Effector memory CD4-positive, alpha-beta T cell (primary cell): ENCODE measurements around the gene SGPP1.
"Not testable (repeated sequence)": the region's sequence is repeated elsewhere in the genome, so short reads cannot be mapped to it uniquely, and the experiment has no call there.

Source experiments
- DNase-seq, 3 donors: peaks; one replicate each; pipeline ENCODE4 v3.0.0-alpha.2; 2020
- H3K27ac ChIP-seq: 2 replicates; pipeline ENCODE4 v1.7.0; 2013; ENCODE audit warnings: mild to moderate bottlenecking, low read length, moderate library complexity; ENCODE audit not compliant: insufficient read depth, poor library complexity, severe bottlenecking
- H3K27me3 ChIP-seq: replicated peaks from 2 replicates; pipeline ENCODE4 v1.7.0; 2013; ENCODE audit warnings: mild to moderate bottlenecking, low read length; ENCODE audit not compliant: insufficient read depth, control insufficient read depth, poor library complexity, severe bottlenecking
- H3K36me3 ChIP-seq: 2 replicates; pipeline ENCODE4 v1.7.0; 2013; ENCODE audit warnings: mild to moderate bottlenecking, low read length, moderate library complexity; ENCODE audit not compliant: control insufficient read depth, insufficient read depth
- H3K4me1 ChIP-seq: 2 replicates; pipeline ENCODE4 v1.7.0; 2013; ENCODE audit warnings: low read length, mild to moderate bottlenecking; ENCODE audit not compliant: control insufficient read depth, insufficient read depth, poor library complexity, severe bottlenecking
- H3K4me3 ChIP-seq: 2 replicates; pipeline ENCODE4 v1.7.0; 2013; ENCODE audit warnings: low read length, low read depth, mild to moderate bottlenecking; ENCODE audit not compliant: insufficient read depth, poor library complexity, severe bottlenecking
- H3K9me3 ChIP-seq: 2 replicates; pipeline ENCODE4 v1.7.0; 2013; ENCODE audit warnings: mild to moderate bottlenecking, low read length, moderate library complexity; ENCODE audit not compliant: control insufficient read depth

SGPP1 gene

DNA sequence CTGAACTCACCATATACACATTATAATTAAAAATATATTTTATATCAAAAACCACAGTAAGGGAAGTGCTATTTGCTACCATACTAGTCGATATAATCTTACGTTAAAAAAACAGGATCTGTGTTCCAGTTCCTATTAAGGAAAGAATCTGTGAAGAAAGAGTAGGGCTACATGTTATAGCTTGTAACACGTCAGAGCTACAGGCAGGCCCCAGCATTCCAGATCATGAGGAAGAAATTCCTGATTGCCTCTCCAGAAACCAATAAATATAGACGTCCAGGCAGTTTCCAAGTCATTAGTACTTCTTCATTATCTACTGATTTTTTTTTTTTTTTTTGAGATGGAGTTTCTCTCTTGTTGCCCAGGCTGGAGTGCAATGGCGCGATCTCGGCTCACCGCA lies 20.6 kb downstream of the SGPP1 start:
- H3K9me3 ChIP-seq: no peaks in the 10 kb centered on the region
- H3K4me3 ChIP-seq: no peak overlapping the region
- H3K36me3 ChIP-seq: no peaks in the 10 kb centered on the region
- DNase-seq: no peak
- H3K27me3 ChIP-seq: no peaks in the 10 kb centered on the region
- H3K4me1 ChIP-seq: no peaks in the 10 kb centered on the region
- H3K27ac ChIP-seq: no peak overlapping the region

DNA sequence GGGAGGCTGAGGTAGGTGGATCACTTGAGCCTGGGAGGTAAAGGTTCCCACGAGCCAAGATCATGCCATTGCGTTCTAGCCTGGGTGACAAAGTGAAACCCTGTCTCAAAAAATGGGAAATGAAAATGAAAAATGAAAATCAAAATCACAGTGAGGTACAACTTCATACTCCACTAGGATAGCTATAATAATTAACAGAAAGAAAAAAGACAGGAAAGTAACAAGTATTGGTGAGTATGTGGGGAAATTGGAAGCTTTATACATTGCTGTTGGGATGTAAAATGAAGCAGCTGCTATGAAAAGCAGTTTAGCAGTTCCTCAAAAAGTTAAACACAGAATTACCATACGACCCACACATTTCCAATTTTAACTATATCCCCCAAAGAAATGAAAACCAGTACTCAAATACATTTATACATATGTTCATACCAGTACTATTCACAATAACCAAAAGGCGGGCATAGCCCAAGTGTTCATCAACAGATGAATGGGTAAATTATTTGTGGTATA lies 22.2 kb downstream of the SGPP1 start:
- Histone ChIP-seq H3K9me3 (no peaks in the 10 kb centered on the region), H3K4me3 (no peak overlapping the region), H3K4me1 (no peaks in the 10 kb centered on the region), H3K27ac (no peak overlapping the region), H3K36me3 (no peaks in the 10 kb centered on the region), H3K27me3 (no peaks in the 10 kb centered on the region)
- DNase-seq: no peak

DNA sequence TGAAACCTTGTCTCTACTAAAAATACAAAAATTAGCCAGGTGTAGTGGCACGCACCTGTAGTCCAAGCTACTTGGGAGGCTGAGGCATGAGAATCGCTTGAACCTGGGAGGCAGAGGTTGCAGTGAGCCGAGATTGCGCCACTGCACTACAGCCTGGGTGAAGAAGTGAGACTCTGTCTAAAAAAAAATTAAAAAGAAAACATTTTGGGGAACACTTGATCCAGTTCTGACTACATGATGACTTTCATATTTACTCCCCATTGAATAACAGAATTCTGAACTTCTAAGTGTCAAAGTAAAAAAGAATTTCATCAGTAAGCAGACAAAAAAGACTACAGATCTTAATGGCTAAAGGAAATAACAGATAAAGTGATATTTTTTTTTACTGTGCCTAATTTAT lies 25.3 kb downstream of the SGPP1 start:
- DNase-seq, H3K27me3 ChIP-seq, H3K36me3 ChIP-seq, H3K4me3 ChIP-seq, H3K4me1 ChIP-seq, H3K27ac ChIP-seq, H3K9me3 ChIP-seq: not testable (repeated sequence)

DNA sequence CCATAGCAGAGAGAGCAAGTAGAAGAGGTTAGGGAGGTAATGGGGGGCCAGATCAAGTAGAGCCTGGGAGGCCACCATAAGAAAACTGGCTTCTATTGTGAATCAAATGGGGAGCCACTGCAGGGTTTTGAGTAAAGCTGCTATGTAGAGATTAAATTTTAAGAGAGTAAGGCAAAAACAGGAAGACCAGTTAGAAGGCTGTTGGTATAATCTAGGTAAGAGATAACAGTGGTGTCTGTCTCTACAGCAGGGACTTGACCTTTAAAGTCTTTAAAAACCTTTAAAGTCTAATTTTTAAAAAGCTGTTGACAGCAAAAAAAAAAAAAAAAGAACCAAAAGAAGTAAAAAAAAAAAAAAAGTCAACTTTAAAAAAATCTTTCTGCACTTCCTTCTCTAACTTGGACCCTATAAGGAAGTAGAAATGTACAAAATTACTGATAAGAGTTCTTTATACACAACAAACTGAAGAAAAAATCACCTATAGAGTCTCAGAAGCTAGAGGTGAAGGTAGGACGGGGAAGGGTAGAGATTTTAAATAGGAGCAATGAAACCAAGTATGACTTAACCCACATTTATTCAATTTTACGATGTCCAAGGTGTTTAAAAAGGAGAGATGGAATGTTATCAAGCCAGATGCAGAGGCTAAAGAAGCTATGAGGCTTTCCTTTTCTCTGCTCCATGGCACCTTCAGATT lies 26.1 kb downstream of the SGPP1 start:
- H3K27ac ChIP-seq: no peak overlapping the region
- no peaks in the 10 kb centered on the region for H3K4me1 ChIP-seq
- no peaks in the 10 kb centered on the region for H3K9me3 ChIP-seq
- no peak for DNase-seq
- no peak overlapping the region for H3K4me3 ChIP-seq
- H3K27me3 ChIP-seq: no peaks in the 10 kb centered on the region
- H3K36me3 ChIP-seq: no peaks in the 10 kb centered on the region

DNA sequence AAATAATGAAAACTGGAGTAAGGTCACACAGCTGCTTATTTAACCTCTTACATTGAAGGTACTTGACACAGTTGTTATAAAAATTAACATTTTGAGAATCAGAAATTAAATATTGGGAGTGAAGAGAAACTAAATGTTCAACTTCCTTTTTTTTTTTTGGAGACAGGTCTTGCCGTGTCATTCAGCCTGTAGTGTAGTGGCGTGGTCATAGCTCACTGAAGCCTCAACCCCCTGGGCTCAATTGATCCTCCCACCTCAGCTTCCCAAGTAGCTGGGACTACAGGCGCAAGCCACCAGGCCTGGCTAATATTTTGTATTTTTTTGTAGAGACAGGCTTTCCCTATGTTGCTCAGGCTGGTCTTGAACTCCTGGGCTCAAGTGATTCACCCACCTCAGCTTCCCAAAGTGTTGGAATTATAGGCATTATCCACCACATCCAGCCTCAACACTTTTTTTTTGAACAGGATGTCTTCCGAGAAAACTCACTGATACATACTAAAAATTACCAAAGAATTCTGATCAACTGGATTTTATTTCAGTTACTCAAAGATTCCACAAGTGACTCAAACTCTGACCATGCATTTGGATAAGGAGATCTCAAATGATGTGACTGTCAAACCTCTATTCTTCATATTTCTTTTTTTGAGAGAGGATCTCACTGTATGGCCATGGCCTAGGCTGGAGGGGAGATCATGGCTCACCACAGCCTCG lies 35.4 kb downstream of the SGPP1 start:
- Histone ChIP-seq H3K4me3 (no peak overlapping the region), H3K27me3 (no peaks in the 10 kb centered on the region), H3K4me1 (no peaks in the 10 kb centered on the region), H3K27ac (no peak overlapping the region), H3K36me3 (no peaks in the 10 kb centered on the region), H3K9me3 (no peaks in the 10 kb centered on the region)
- DNase-seq: no peak

DNA sequence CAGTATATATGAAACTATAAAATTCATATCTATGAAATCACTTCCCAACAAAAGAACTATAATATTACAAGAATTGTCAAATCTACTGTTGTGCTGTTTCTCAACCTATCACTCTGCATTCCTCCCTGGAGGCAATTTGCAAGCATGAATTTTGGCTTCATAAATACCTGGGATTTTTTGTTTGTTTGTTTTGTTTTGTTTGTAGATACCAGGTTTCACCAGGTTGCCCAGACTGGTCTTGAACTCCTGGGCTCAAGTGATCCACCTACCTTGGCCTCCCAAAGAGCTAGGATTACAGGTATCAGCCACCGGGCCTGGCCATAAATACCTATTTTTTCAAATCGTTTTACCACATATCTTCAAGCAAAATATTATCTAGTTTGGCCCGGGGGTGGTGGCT lies 38.7 kb downstream of the SGPP1 start:
- DNase-seq: no peak
- Histone ChIP-seq H3K4me3 (no peak overlapping the region), H3K9me3 (no peaks in the 10 kb centered on the region), H3K36me3 (peaks cover 6% of the 10 kb centered on the region), H3K27ac (no peak overlapping the region), H3K4me1 (no peaks in the 10 kb centered on the region), H3K27me3 (no peaks in the 10 kb centered on the region)

DNA sequence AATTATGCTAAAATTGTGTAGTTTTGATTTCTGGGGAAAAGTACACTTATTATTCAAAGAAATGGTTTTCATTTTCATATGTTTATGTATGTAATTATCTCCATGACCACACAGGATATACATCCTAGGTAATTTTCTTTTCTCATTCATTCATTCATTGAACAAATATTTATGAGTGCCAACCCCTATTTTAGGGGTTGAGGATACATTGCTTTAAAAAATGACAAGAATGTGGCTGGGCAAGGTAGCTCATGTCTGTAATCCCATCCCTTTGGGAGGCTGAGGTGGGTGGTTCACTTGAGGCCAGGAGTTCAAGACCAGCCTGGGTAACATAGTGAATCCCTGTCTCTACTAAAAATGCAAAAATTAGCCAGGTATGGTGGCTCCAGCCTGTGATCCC lies 40.9 kb downstream of the SGPP1 start:
- Histone ChIP-seq H3K4me3 (no peak overlapping the region), H3K27me3 (no peaks in the 10 kb centered on the region), H3K9me3 (no peaks in the 10 kb centered on the region), H3K36me3 (peaks cover 6% of the 10 kb centered on the region), H3K4me1 (no peaks in the 10 kb centered on the region), H3K27ac (no peak overlapping the region)
- DNase-seq: no peak

DNA sequence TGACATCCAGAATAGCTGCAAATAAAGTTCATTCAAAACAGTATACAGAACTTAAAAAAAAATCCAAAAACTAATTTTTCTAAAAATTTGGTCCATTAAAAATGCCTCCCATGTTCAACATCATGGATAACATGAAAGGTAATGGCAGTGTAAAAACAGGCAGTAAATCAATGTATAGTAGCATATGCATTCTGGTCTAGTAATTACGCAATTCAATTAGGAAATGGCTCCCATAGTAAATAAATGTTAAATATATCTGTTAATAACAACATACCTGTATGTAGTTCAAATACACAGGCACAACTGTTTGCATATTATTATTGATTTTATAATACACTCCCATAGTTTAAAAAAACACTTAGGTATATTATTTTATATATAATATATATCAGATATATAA lies 42.5 kb downstream of the SGPP1 start:
- DNase-seq: no peak
- H3K36me3 ChIP-seq: peaks cover 6% of the 10 kb centered on the region
- no peaks in the 10 kb centered on the region for H3K27me3 ChIP-seq
- no peaks in the 10 kb centered on the region for H3K9me3 ChIP-seq
- H3K4me1 ChIP-seq: no peaks in the 10 kb centered on the region
- H3K4me3 ChIP-seq: no peak overlapping the region
- H3K27ac ChIP-seq: no peak overlapping the region

DNA sequence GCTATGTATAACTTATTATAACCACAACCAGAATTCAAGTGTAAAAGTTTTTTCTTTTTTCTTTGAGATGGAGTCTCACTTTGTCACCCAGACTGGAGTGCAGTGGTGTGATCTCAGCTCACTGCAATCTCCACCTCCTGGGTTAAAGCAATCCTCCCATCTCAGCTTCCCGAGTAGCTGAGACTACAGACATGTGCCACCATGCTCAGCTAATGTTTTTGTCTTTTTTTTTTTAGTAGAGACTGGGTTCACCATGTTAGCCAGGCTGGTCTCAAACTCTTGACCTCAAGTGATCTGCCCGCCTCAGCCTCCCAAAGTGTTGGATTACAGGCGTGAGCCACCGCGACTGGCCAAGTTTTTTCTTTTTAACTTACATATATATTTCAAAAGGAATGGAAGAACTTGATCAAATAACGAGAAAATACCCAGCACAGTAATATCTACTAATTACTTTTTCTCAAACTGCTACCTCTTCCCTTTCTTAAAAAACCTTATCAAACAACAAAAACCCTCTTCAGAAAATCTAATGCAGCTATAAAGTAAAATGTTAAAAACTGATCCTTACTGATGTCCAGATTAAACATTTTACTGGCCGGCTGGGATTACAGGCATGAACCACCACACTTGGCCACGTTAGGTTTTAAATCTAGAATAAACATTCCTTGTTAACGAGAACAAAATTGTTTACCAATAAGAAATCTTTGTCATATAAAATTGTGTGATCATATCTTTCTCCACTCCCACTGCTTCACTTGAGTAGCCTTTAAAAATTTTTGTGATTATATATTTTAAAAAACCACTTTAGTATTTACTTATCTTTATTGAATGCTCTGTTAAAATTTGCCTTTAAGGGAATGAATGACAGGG lies 44.9 kb downstream of the SGPP1 start:
- Histone ChIP-seq H3K4me3 (no peak overlapping the region), H3K27me3 (no peaks in the 10 kb centered on the region), H3K4me1 (no peaks in the 10 kb centered on the region), H3K27ac (no peak overlapping the region), H3K36me3 (peaks cover 6% of the 10 kb centered on the region), H3K9me3 (no peaks in the 10 kb centered on the region)
- DNase-seq: no peak

DNA sequence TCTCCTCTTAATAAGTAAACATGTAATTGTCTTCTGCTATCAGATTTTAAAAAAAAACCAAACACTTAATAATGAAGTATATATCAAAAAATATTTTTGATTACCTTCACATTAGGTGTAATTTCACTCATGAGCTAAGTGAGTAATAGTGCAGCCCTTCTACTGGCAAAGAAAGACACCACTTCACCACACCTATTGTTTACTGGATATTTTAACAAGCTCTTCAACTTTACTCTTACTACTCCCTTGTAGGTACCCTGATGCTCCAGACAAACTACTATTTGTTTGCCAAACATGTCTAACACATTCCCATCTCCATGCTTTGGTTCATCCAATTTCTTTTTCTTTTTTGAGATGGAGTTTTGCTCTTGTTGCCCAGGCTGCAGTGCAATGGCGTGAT lies 49.3 kb downstream of the SGPP1 start:
- no peak for DNase-seq
- Histone ChIP-seq H3K27ac (no peak overlapping the region), H3K27me3 (no peaks in the 10 kb centered on the region), H3K4me1 (no peaks in the 10 kb centered on the region), H3K36me3 (no peaks in the 10 kb centered on the region), H3K9me3 (no peaks in the 10 kb centered on the region), H3K4me3 (no peak overlapping the region)
